ENCODE data around the gene SLC27A1.
A peak's percentile ranks its signal among the peaks of the same experiment; 100 is the strongest.
"Not testable (repeated sequence)": the region's sequence is repeated elsewhere in the genome, so short reads cannot be mapped to it uniquely, and the experiment has no call there.

The SLC27A1 gene

DNA sequence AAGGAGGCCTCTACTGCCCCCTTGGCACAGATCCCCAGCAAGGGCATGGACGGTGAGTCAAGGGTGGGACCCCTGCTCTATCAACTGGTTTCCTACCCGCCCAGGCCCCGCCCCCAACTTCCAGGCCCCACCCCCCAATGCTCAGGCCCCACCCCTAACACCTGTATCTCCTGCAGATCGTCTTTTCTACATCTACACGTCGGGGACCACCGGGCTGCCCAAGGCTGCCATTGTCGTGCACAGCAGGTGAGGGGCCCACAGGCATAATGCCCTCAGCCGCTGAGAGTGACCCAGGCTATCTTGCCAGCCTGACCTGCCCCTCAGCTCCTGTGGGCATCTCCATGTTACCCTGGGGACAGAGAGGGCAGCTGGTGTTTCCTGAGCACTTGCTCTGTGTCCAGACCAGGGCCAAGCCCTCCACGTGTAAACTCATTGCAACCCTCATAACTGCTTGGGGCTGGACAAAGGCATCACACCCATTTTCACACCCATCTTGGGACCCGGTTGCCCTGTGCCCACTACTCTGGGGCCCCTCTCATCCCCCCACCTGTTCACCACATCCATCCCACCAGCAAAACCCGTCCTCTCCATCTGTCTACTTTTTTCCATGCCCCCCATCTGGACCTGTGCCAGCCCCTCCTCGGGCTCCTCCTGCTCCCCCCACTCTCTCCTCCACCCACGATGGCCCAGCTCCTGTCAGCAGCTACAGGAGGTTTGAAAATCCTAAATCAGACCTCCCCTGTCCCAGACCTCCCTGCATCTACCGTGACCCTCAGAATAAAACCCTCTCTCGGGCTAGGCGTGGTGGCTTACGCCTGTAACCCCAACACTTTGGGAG, 17.2 kb downstream of the SLC27A1 start:
- DNase-seq: no peak

DNA sequence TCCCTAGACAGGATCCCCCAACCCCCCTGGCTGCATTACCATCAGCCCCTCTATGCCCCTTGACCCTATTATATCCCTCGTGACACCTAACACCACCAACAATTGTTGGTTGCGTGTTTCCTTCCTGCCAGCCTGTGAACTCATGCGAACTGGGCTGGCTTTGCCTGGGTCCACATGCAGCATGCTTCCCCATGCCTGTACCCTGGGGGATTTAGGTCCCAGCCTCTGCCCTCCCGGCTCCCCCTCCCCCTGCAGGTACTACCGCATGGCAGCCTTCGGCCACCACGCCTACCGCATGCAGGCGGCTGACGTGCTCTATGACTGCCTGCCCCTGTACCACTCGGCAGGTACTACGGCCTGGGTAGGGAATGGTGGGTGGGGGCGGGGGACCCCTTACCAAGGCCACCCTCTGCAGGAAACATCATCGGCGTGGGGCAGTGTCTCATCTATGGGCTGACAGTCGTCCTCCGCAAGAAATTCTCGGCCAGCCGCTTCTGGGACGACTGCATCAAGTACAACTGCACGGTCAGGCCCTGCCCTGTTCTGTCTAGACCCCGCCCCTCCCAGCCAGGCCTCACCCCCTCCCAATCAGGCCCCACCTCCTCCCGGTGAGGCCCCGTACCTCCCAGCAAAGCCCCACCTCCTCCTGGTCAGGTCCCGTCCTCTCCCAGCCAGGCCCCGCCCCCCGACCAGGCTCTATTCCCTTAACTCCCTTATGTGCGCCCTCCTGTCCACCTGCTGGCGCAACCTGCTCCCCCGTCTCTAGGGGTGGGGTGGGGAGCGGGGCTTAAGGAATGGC, 18.5 kb downstream of the SLC27A1 start:
- peak; percentile 60 for DNase-seq

DNA sequence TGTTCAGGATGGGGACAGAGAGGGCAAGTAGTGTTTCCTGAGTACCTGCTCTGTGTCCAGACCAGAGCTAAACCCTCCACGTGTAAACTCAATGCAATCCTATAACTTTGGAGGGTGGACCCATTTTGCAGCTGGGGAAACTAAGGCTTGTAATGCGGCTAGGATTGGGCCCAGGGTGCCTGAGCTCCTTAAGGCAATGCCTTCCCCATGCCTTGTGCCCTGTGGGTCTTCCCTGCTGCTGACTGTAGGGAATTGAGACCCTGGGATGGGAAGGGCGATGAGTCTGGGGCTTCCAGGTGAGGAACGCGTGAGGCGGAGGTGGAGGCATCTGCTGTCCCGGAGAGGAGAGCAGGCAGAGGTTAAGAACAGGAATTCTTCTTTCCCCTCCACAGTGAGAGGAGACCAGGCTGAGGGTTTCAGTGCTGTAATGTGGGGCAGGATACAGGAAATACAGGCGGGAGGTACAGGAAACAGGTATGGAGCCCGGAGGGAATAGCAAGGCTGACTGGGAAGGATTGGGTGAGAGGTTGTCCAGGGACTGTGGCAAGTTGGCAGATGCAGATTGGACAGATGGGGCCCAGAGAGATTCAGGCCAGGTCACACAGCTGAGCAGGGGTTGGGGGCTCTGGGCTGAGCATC, 19.2 kb downstream of the SLC27A1 start:
- DNase-seq: no peak

DNA sequence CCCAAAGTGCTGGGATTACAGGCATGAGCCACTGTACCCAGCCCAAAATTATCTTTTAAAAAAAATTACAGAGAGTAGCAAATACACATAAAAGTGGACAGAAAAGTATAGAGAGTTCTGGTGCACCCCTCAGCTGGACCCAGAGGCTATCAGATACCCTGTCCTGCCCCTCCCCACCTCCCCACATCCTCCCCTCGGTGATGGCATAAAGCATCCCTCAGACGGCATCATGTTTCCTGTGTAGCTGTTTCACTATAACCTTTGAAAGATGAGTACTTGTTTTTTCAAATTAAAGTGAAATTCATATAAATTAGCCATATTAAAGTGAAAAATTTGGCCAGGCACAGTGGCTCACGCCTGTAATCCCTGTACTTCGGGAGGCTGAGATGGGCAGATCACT, 20.1 kb downstream of the SLC27A1 start:
- DNase-seq: no peak

DNA sequence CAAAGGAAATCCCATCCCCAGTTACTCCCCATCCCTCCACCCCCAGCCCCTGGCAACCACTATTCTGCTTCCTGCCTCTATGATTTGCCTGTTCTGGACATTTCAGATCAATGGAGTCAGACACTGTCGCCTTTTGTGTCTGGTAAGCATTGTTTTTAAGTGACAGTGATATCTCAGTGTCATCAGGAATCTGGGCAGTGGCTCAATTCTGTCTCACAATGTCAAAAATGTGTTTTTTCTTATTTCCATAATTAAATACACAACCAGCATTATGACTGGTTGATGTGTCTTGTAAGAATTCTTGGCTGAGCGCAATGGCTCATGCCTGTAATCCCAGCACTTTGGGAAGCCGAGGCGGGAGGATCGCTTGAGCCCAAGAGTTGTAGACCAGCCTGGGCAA, 21.0 kb downstream of the SLC27A1 start:
- no peak for DNase-seq

DNA sequence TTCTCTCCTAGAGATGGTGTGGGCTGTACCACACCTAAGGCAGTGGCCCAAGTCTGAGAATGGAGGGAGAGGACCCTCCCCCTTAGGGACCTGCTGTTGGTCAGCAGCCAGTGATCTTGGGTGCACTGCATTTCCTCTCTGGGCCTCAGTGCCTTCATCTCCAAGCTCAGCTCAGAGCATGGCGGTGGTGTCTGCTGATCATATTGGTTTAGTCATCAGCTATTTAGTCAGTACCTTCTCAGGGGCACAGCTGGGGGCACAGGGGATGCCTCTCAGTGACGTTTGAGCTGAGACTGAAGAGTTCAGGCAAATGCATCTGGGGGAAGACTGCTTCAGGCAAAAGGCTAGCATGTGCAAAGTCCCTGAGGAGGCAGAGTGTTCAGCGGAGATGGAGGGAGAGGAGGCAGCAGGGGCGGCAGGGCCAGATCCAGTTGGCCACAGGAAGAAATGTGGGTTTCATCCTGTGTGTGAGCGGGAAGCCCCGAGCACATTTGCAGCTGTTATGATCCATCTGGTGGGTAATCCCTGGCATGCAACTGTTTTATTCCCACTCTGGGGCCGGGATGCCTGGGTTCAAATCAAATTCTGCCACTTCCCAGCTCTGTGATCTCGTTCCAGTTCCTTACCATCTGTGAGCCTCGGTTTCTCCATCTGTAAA, 25.4 kb downstream of the SLC27A1 start:
- DNase-seq: no peak

DNA sequence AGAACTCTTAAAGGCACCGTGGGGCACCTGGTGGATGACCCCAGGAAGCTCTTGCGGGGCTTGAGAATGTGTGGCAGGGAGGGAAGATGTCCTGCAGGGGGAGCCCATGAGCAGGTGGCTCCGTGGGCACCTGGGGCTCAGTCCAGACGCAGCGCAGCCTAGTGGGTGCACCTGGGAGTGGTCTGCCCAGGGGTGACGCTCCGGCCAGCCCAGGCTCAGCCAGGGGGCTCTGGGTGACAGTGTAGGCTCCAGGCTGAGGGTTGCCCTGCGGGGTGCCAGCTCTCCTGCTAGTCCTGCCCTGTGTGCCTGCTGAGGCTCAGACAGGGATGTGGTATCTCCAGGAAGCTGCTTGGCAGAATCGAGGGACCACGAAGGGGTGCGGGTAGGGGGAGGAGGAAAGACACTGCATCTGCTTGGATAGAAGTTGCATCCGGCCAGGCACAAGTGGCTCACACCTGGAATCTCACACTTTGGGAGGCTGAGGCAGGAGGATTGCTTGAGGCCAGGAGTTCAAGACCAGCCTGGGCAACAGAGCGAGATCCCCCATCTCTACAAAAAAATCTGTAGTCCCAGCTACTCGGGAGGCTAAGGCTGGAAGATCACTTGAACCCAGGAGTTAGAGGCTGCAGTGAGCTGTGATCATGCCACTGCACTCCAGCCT, 26.1 kb downstream of the SLC27A1 start:
- DNase-seq: no peak

DNA sequence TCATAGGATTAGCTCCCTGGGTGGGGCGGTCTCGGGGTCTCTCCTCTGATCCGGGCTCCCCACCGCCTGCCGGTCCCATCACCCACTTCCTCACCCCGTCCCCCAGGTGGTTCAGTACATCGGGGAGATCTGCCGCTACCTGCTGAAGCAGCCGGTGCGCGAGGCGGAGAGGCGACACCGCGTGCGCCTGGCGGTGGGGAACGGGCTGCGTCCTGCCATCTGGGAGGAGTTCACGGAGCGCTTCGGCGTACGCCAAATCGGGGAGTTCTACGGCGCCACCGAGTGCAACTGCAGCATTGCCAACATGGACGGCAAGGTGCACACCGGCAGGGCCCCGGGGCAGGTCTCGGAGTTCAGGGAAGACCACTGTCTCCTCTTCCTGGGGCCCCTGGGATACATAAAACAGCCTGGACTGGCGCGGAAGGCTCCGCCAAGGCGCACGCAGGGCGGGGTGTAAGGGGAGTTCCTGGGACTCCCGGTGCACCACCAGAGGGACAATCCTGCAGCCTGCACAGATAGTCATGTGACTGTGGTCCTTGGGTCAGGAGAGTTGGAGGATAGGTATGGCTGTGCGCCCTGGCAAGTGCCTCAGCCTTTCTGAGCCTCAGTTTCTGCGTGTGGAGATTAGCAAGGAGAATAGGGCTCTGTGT, 26.9 kb downstream of the SLC27A1 start:
- no peak for DNase-seq

DNA sequence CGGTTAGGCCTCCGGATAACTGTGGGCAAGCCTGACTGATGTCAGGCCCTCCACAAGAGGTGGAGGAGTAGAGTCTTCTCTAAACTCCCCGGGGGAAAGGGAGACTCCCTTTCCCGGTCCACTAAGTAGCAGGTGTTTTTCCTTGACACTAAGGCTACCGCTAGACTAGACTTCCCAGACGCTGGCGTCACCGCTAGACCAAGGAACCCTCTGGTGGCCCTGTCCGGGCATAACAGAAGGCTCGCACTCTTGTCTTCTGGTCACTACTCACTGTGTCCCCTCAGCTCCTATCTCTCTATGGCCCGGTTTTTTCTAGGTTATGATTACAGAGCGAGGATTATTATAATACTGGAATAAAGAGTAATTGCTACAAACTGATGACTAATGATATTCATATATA, 28.7 kb downstream of the SLC27A1 start:
- not testable (repeated sequence) for DNase-seq

DNA sequence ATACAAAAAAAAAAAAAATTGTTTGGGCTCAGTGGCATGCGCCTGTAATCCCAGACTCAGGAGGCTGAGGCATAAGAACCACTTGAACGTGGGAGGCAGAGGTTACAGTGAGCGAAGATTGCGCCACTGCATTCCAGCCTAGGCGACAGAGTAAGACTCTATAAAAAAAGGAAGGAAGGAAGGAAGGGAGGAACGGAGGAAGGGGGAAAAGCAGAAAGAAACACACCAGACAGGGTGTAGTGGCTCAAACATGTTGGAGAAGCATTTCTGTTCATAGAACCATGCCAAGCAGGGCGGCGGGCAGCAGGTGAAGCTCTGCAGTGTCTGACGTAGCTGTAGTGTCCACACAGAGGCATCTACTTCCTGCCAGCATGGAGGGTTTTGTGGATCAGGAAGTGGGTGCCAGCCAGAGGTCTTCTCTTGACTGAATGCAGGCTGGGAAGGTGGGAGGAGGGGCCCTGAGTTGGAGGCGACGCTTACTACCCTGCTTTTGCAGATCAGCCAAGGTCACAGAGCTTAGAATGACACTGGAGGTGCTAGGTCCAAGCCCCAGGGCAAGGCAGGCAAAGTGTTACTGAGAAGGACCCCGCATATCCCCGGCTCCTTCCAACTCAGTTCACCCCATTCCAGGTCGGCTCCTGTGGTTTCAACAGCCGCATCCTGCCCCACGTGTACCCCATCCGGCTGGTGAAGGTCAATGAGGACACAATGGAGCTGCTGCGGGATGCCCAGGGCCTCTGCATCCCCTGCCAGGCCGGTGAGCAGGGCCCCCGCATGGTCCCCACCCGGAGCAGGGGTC, 29.5 kb downstream of the SLC27A1 start:
- no peak for DNase-seq

DNA sequence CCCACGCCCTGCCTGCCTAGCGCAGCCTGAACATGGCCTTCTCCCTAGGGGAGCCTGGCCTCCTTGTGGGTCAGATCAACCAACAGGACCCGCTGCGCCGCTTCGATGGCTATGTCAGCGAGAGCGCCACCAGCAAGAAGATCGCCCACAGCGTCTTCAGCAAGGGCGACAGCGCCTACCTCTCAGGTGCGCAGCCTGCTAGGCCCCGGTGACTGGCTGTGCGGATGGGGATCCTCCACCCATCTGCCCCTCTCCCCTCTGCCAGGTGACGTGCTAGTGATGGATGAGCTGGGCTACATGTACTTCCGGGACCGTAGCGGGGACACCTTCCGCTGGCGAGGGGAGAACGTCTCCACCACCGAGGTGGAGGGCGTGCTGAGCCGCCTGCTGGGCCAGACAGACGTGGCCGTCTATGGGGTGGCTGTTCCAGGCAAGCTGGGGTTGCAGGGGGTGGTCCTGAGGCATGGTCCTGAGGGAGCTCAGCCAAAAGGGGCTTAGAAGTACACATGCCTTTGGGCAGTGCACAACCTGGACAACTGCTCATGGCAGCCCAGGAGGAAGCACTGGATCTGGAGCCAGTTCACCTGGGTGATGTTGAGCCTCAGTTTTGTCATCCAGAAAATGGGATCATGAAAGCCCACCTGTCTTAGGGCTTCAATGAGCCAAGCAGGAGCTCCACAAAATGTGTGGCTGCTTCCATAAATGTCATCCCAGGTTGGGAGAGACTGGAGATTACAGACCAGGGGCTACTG, 30.3 kb downstream of the SLC27A1 start:
- no peak for DNase-seq

DNA sequence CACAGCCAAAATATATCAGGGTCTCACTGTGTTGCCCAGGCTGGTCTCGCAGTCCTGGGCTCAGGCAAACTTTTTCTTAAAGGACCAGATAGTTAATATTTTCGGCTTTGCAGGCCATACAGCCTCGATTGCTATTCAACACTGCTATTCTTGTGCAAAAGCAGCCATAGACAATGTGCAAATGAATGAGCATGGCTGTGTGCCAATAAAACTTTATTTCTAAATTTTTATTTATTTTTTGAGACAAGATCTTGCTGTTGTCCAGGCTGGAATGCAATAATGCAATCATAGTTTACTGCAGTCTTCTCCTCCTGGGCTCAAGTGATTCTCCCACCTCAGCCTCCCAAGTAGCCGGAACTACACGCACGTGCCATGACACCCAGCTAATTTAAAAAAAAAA, 32.9 kb downstream of the SLC27A1 start:
- no peak for DNase-seq

DNA sequence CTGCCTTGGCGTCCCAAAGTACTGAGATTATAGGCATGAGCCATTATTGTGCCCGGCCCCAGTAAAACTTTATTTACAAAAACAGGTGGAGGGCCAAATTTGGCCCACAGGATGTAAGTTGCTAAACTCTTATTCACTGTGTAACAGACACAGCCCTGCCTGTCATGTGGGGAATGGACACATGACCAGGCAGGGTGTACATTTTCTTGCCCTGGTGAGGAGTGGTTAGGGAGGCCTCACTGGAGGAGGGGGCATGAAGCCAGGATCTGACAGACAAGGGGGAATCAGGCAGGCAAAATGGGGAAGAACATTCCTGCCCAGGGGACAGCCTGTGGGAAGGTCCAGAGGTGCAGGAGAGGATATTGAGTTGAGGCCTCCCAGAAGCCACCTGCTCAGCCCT, 33.7 kb downstream of the SLC27A1 start:
- no peak for DNase-seq

DNA sequence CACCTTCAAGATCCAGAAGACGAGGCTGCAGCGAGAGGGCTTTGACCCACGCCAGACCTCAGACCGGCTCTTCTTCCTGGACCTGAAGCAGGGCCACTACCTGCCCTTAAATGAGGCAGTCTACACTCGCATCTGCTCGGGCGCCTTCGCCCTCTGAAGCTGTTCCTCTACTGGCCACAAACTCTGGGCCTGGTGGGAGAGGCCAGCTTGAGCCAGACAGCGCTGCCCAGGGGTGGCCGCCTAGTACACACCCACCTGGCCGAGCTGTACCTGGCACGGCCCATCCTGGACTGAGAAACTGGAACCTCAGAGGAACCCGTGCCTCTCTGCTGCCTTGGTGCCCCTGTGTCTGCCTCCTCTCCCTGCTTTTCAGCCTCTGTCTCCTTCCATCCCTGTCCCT, 34.1 kb downstream of the SLC27A1 start:
- no peak for DNase-seq

DNA sequence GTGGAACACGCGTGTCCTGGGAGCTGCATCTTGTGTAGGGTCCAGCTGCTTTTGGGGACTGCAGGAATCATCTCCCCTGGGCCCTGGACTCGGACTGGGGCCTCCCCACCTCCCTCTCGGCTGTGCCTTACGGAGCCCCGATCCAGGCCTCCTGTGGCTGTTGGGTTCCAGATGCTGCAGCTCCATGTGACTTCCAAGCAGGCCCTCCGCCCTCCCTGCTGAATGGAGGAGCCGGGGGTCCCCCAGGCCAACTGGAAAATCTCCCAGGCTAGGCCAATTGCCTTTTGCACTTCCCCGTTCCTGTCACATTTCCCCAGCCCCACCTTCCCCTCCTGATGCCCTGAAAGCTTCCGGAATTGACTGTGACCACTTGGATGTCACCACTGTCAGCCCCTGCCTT, 34.9 kb downstream of the SLC27A1 start:
- DNase-seq: peak; percentile 55

DNA sequence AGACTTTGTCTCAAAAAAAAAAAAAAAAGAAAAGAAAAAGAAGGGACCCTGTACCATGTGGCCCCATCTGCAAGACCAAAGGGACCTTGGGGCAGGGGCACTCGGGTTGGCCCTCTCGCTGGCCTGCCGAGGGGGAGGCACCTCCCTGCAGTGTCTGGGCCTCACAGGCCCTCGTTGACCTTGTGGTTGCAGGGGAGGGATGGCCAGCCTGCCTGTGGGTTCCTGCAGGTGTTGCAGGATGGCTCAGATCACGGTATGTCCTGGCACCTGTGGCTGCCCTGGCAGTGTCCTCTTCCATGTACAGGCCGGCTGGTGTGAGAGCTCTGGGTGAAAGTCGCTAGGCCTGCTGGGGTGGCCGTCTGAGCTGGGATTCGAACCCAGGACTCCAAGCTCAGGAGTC, 36.4 kb downstream of the SLC27A1 start:
- DNase-seq: no peak

DNA sequence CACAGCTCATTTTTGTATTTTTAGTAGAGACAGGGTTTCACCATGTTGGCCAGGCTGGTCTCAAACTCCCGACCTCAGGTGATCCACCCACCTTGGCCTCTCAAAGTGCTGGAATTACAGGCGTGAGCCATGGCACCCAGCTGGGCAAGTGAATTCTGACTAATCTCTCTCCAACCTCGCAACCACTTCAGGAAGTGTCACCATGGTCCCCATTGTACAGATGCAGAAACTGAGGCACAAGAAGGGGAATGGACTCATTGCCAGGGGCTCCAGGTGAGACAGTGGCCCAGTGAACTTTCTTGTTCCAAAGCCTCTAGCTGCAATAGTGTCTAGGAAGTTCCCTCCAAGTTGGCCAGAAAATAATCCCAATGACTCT, 38.2 kb downstream of the SLC27A1 start:
- not testable (repeated sequence) for DNase-seq

DNA sequence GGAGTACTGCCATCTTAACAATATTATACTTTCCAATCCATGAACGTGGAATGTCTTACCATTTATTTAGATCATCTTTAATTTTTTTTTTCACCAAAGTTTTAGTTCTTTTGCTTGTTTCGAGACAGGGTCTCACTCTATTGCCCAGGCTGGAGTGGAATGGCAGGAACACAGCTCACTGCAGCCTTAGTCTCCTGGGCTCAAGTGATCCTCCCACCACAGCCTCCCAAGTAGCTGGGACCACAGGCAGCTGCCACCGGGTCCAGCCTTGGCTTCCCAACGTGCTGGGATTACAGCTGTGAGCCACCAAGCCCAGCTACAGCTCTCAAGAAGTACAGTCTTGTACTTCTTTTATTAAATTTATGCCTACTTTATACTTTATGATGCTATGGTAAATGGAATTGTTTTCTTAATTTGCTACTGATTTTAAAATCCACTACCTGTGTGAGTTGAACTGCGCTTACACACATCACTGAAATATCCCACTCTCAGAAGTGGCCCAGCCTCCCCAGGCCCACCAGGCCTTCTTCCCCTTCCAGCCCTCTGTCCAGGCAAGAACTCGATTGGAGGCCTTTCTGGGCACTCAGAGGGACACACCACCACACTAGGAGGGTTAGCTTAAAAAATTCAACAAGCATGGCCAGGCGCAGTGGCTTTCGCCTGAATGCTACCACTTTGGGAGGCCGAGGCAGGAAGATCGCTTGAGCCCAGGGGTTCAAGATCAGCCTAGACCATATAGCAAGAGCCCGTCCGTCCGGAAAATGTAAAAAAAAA, 40.1 kb downstream of the SLC27A1 start:
- DNase-seq: no peak

DNA sequence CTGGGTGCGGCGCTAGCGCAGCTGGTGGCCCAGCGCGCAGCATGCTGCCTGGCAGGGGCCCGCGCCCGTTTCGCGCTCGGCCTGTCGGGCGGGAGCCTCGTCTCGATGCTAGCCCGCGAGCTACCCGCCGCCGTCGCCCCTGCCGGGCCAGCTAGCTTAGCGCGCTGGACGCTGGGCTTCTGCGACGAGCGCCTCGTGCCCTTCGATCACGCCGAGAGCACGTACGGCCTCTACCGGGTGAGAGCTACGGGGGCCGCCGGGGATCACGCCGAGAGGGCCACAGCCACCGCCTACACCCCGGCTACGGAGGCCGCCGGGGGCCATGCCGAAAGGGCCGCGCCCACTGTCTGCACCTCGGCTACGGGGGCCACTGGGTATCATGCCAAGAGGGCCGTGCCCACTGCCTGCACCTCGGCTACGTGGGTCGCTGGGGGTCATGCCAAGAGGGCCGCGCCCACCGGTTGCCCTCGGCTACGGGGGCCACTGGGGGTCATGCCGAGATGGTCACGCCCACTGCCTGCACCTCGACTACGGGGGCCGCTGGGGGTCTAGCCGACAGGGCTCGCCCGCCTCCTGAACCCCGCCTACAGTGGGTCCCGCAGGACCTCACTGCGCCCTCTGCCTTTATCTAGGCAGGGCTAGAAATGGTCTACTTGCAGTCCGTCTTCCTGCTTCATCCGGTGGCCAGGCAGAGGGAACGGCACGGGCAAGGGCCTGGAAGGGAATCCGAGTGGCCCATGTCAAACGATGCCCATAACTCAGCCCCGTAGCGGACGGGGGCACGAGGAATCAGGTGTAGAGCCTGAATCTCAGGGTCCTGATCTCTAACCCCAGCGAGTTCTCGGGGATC, 41.6 kb downstream of the SLC27A1 start:
- peak; percentile 90 for DNase-seq
